ENCODE data around the gene PICK1. TPM values are rescaled to one million over a fixed set of nuclear protein-coding genes. Genes with fewer than 3 reads are reported as not detected.

The PICK1 gene
- total RNA-seq, 1 donor from 2014 or later: 10.7 TPM

- peaks cover 4% of the 10 kb centered on the region for H3K4me1 ChIP-seq
- H3K4me2 ChIP-seq: no peak overlapping the region
- Mint-ChIP-seq H3K36me3 (no peaks in the 10 kb centered on the region), H3K27me3 (ENCODE audit: insufficient read depth, low read depth) (peaks cover 4% of the 10 kb centered on the region), H3K9me3 (no peaks in the 10 kb centered on the region), H3K4me3 (no peak overlapping the region), H3K27ac (no peak overlapping the region), H3K4me1 (peaks cover 34% of the 10 kb centered on the region)
- H2AFZ ChIP-seq (replicated peaks): no peak overlapping the region
- H3K79me2 ChIP-seq (ENCODE audit: low read depth): no peaks in the 10 kb centered on the region
- no peak overlapping the region for H3K9ac ChIP-seq
- H3F3A ChIP-seq (ENCODE audit: low read depth): no peaks in the 10 kb centered on the region
- DNase-seq (ENCODE audit: low spot score): no peak
- no peaks in the 10 kb centered on the region for H3K36me3 ChIP-seq
- TF ChIP-seq EZH2 (IDR thresholded peaks at IDR 0.05) (no peak), EZH2phosphoT487 (IDR thresholded peaks at IDR 0.05) (no peak), CTCF (IDR thresholded peaks at IDR 0.05) (no peak)
- no peaks in the 10 kb centered on the region for H3K27me3 ChIP-seq
- no peaks in the 10 kb centered on the region for H3K9me3 ChIP-seq (ENCODE audit: low read depth)
- no peak overlapping the region for H3K27ac ChIP-seq
- H4K20me1 ChIP-seq (ENCODE audit: low read depth): no peaks in the 10 kb centered on the region
- no peak overlapping the region for H3K4me3 ChIP-seq
Measured at GRCh38 chr22:38071421-38072321, 14.5 kb downstream of the PICK1 start.

GRCh38 chr22:38072322-38073149 is 15.3 kb downstream of the PICK1 start:
- Histone ChIP-seq H3K9me3 (ENCODE audit: low read depth) (no peaks in the 10 kb centered on the region), H4K20me1 (ENCODE audit: low read depth) (no peaks in the 10 kb centered on the region), H3K27ac (no peak overlapping the region), H3K9ac (no peak overlapping the region), H3K4me3 (no peak overlapping the region), H3K4me2 (no peak overlapping the region), H2AFZ (replicated peaks) (no peak overlapping the region), H3K79me2 (ENCODE audit: low read depth) (no peaks in the 10 kb centered on the region), H3F3A (ENCODE audit: low read depth) (no peaks in the 10 kb centered on the region), H3K27me3 (no peaks in the 10 kb centered on the region), H3K36me3 (no peaks in the 10 kb centered on the region), H3K4me1 (peaks cover 4% of the 10 kb centered on the region)
- Mint-ChIP-seq H3K4me3 (no peak overlapping the region), H3K4me1 (peaks cover 34% of the 10 kb centered on the region), H3K27ac (no peak overlapping the region), H3K9me3 (no peaks in the 10 kb centered on the region), H3K36me3 (no peaks in the 10 kb centered on the region), H3K27me3 (ENCODE audit: insufficient read depth, low read depth) (peaks cover 4% of the 10 kb centered on the region)
- no peak for TF ChIP-seq CTCF (IDR thresholded peaks at IDR 0.05)
- no peak for TF ChIP-seq EZH2 (IDR thresholded peaks at IDR 0.05)
- no peak for TF ChIP-seq EZH2phosphoT487 (IDR thresholded peaks at IDR 0.05)
- no peak for DNase-seq (ENCODE audit: low spot score)

- Mint-ChIP-seq H3K4me1 (peaks cover 34% of the 10 kb centered on the region), H3K27me3 (ENCODE audit: insufficient read depth, low read depth) (peaks cover 6% of the 10 kb centered on the region), H3K9me3 (no peaks in the 10 kb centered on the region), H3K27ac (no peak overlapping the region), H3K36me3 (no peaks in the 10 kb centered on the region), H3K4me3 (peak overlapping the region; percentile 21)
- Histone ChIP-seq H3K9ac (no peak overlapping the region), H4K20me1 (ENCODE audit: low read depth) (no peaks in the 10 kb centered on the region), H3K79me2 (ENCODE audit: low read depth) (no peaks in the 10 kb centered on the region), H3K4me2 (no peak overlapping the region), H2AFZ (replicated peaks) (no peak overlapping the region), H3K27me3 (no peaks in the 10 kb centered on the region), H3K9me3 (ENCODE audit: low read depth) (no peaks in the 10 kb centered on the region), H3K4me1 (peaks cover 4% of the 10 kb centered on the region), H3K4me3 (no peak overlapping the region), H3F3A (ENCODE audit: low read depth) (no peaks in the 10 kb centered on the region), H3K36me3 (no peaks in the 10 kb centered on the region), H3K27ac (no peak overlapping the region)
- no peak for TF ChIP-seq EZH2 (IDR thresholded peaks at IDR 0.05)
- TF ChIP-seq CTCF (IDR thresholded peaks at IDR 0.05): no peak
- TF ChIP-seq EZH2phosphoT487 (IDR thresholded peaks at IDR 0.05): no peak
- DNase-seq (ENCODE audit: low spot score): no peak
Measured at GRCh38 chr22:38073150-38074130, 16.2 kb downstream of the PICK1 start.

All from neural progenitor cell (in vitro differentiated cells).